Measurements from ENCODE around the gene TNNI2. TPM values are rescaled to one million over a fixed set of nuclear protein-coding genes. Genes with fewer than 3 reads are reported as not detected.

TNNI2 gene
- total and polyA plus RNA-seq, 10 of the 15 experiments (the other 5 are each of a cell fraction or from before 2014, with no cell fraction given) = 0.14 to 0.79 (median 0.37) TPM; not detected in 4

DNA sequence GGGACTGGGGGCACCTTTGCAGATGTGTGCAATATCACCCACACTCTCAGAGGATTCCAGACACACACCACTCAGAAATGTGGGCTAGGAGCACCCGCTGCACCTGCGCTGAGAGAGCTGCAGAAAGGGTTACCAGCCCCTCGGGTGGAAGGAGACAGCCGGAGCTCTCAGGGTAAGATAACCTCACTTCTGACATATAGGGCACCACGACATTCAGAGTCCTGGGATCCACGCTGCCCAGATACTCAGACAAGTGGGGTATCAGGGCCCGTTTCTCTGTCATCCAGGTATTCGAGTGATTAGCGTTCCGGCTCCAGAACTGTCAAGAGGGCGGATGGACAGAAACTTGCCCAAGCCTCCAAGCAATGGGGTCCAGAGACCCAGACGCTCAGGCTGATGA is 10.2 kb upstream of the TNNI2 start:
- ATAC-seq = no peak
- CTCF ChIA-PET = interaction anchor here (0.6 to 7.9 kb wide), 4 partner anchors 136 to 254 kb away, joined by 3 to 187 read pairs (median 30); no protein-coding TSS in a partner anchor
- SMC1A ChIA-PET (ENCODE audit: uncharacterized antibody, unreplicated experiment) = no interaction called here
- H3K9me3 ChIP-seq (replicated peaks; ENCODE audit: control insufficient read depth, insufficient read depth, low read length) = no peaks in the 10 kb centered on the region
- in situ Hi-C loops (cut with MboI) (no loop called here), intact Hi-C loops (cut with micrococcal nuclease; ENCODE audit: unreplicated experiment) (no loop called here)
- 22% methylated on average over 12 of the region's 12 CpGs for WGBS (ENCODE audit: insufficient coverage, insufficient replicate concordance, low lambda C conversion rate, missing lambda C conversion rate)
- no peaks in the 10 kb centered on the region for H3K36me3 ChIP-seq (ENCODE audit: control insufficient read depth in 2 of 2, insufficient read depth in 2 of 2, low read length in 1 of 2)
- no peak overlapping the region for H2AFZ ChIP-seq (ENCODE audit: control insufficient read depth, low read depth, low read length)
- no peak overlapping the region for H3K4me2 ChIP-seq (ENCODE audit: control insufficient read depth, insufficient read depth)
- TF ChIP-seq, protein P1, sequence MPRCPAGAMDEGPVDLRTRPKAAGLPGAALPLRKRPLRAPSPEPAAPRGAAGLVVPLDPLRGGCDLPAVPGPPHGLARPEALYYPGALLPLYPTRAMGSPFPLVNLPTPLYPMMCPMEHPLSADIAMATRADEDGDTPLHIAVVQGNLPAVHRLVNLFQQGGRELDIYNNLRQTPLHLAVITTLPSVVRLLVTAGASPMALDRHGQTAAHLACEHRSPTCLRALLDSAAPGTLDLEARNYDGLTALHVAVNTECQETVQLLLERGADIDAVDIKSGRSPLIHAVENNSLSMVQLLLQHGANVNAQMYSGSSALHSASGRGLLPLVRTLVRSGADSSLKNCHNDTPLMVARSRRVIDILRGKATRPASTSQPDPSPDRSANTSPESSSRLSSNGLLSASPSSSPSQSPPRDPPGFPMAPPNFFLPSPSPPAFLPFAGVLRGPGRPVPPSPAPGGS (IDR thresholded peaks at IDR 0.05; ENCODE audit: borderline replicate concordance, insufficient read depth, low read depth, low read length, poor library complexity, severe bottlenecking) = no peak
- TF ChIP-seq ZZZ3 (IDR thresholded peaks at IDR 0.05; ENCODE audit: control insufficient read depth, insufficient read length, low read depth) (no peak), HCFC1 (IDR thresholded peaks at IDR 0.05; ENCODE audit: low read length) (no peak), SIN3A (IDR thresholded peaks at IDR 0.05; ENCODE audit: low read depth, low read length) (no peak), ZNF207 (IDR thresholded peaks at IDR 0.05; ENCODE audit: borderline replicate concordance) (no peak), JUNB (IDR thresholded peaks at IDR 0.05) (no peak), FOXK2 (IDR thresholded peaks at IDR 0.05) (no peak), RFX5 (IDR thresholded peaks at IDR 0.05; ENCODE audit: low read depth, low read length) (no peak), CBX5 (IDR thresholded peaks at IDR 0.05; ENCODE audit: low read depth) (no peak), NR2F1 (conservative IDR thresholded peaks at IDR 0.05) (no peak), RELA (IDR thresholded peaks at IDR 0.05; ENCODE audit: borderline replicate concordance, partially characterized antibody) (no peak)
- TF ChIP-seq, protein P2, sequence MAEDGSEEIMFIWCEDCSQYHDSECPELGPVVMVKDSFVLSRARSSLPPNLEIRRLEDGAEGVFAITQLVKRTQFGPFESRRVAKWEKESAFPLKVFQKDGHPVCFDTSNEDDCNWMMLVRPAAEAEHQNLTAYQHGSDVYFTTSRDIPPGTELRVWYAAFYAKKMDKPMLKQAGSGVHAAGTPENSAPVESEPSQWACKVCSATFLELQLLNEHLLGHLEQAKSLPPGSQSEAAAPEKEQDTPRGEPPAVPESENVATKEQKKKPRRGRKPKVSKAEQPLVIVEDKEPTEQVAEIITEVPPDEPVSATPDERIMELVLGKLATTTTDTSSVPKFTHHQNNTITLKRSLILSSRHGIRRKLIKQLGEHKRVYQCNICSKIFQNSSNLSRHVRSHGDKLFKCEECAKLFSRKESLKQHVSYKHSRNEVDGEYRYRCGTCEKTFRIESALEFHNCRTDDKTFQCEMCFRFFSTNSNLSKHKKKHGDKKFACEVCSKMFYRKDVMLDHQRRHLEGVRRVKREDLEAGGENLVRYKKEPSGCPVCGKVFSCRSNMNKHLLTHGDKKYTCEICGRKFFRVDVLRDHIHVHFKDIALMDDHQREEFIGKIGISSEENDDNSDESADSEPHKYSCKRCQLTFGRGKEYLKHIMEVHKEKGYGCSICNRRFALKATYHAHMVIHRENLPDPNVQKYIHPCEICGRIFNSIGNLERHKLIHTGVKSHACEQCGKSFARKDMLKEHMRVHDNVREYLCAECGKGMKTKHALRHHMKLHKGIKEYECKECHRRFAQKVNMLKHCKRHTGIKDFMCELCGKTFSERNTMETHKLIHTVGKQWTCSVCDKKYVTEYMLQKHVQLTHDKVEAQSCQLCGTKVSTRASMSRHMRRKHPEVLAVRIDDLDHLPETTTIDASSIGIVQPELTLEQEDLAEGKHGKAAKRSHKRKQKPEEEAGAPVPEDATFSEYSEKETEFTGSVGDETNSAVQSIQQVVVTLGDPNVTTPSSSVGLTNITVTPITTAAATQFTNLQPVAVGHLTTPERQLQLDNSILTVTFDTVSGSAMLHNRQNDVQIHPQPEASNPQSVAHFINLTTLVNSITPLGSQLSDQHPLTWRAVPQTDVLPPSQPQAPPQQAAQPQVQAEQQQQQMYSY (CRISPR knock-in tag; IDR thresholded peaks at IDR 0.05) = no peak
- H3K27ac ChIP-seq (ENCODE audit: control insufficient read depth, insufficient read depth) = no peak overlapping the region
- RAD21 ChIA-PET (ENCODE audit: unreplicated experiment) = interaction anchor here (0.9 to 1.0 kb wide), 2 partner anchors 134 to 176 kb away, joined by 3 to 4 read pairs; no protein-coding TSS in a partner anchor
- H3K9ac ChIP-seq (ENCODE audit: control insufficient read depth, insufficient read depth, low read length) = no peak overlapping the region
- no peak overlapping the region for H3K4me3 ChIP-seq
- H3K27me3 ChIP-seq (replicated peaks in 1 of 2; ENCODE audit: control insufficient read depth in 2 of 2, insufficient read depth in 2 of 2, low read length in 1 of 2) = peaks cover 0 to 2% of the 10 kb centered on the region in 2 experiments; a peak in 2 of 4 replicates
- H4K20me1 ChIP-seq (ENCODE audit: control insufficient read depth, insufficient read depth) = no peaks in the 10 kb centered on the region
- no peaks in the 10 kb centered on the region for H3K79me2 ChIP-seq (ENCODE audit: control insufficient read depth, insufficient read depth, low read length)
- FAIRE-seq = no peak
- POLR2A ChIA-PET = no interaction called here
- DNase-seq (ENCODE audit: low read depth, low spot score) = no peak
- BruUV-seq (replicated peaks) = no TSS peak
- no peaks in the 10 kb centered on the region for H3K4me1 ChIP-seq (ENCODE audit: control insufficient read depth, insufficient read depth, low read length)
